Stimulated activated naive B cell treated with anti-CD40 and anti-IgM and Interleukin-4, amounts not matched to agents 10 μg/mL and 1 μg/mL and 100 μg/mL, for 72 hours (primary cell): Measurements from ENCODE around the gene RSPO3.

Source experiments
- ATAC-seq, 2 donors: fragments of 150-1000 bp; cut with Tn5 transposase; replicated peaks; 2 replicates each; pipeline ENCODE4 v1.10.0; 2021; ENCODE audit warnings: moderate library complexity in 1 of 2
- DNase-seq: peaks from one replicate; pipeline ENCODE4 v3.0.0; 2021
- H3K27ac Mint-ChIP-seq: one replicate; pipeline ENCODE4 v1.8.0; 2022; ENCODE audit warnings: mild to moderate bottlenecking, mixed read lengths
- H3K27me3 Mint-ChIP-seq, 2 donors: one replicate each; pipeline ENCODE4 v1.8.0; 2022; ENCODE audit warnings: mixed read lengths in 2 of 2
- H3K36me3 Mint-ChIP-seq, 2 donors: one replicate each; pipeline ENCODE4 v1.8.0; 2022; ENCODE audit warnings: mixed read lengths in 2 of 2, mild to moderate bottlenecking in 1 of 2
- H3K4me1 Mint-ChIP-seq, 2 donors: one replicate each; pipeline ENCODE4 v1.8.0; 2022; ENCODE audit warnings: mixed read lengths in 2 of 2, mild to moderate bottlenecking in 1 of 2
- H3K4me3 Mint-ChIP-seq, 2 donors: one replicate each; pipeline ENCODE4 v1.8.0; 2022; ENCODE audit warnings: mild to moderate bottlenecking in 2 of 2, mixed read lengths in 2 of 2, moderate library complexity in 1 of 2
- H3K9me3 Mint-ChIP-seq, 2 donors: one replicate each; pipeline ENCODE4 v1.8.0; 2022; ENCODE audit warnings: mixed read lengths in 2 of 2, mild to moderate bottlenecking in 1 of 2

RSPO3 gene

DNA sequence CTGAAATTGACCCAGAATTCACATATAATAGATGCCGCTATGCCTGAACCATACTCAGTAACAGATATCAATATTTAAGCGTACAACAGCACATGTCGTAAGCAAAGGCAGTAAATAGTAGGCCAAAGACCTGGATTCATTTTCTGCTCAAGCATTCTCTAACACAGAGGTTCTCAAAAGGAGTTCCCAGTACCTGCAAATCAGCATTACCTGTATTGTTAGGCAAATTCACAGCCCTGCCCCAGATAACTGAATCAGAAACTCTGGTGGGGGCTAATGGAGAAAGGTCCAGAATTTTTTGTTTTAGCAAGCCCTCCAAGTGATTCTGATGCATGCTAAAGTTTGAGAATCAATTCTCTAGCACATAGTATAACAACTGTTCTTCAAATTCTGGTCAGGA is 36.0 kb downstream of the RSPO3 start:
- ATAC-seq (no peak), DNase-seq (no peak)
- no peaks in the 10 kb centered on the region for H3K4me1 Mint-ChIP-seq
- H3K9me3 Mint-ChIP-seq: no peaks in the 10 kb centered on the region
- peaks cover 2 to 8% of the 10 kb centered on the region in 2 donors for H3K27me3 Mint-ChIP-seq
- H3K27ac Mint-ChIP-seq: no peak overlapping the region
- H3K4me3 Mint-ChIP-seq: no peak overlapping the region
- no peaks in the 10 kb centered on the region for H3K36me3 Mint-ChIP-seq

DNA sequence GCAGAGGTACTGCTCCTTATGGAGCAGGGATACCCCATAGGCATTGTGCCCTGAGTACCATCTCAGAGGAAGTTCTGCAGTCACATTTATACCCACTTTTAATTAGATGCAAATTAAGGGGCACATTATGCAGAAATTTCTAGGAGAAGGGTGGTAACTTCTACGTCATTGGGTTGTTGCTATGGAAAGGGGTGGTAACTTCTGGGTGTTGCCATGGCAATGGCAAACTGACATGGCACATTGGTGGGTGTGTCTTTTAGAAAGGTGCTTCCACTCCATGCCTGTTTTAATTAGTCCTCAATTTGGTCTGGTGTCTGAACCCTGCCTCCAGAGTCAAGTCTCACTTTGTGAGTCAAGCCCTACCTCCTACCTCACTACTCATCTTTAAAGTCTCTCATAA is 42.0 kb downstream of the RSPO3 start:
- no peaks in the 10 kb centered on the region for H3K4me1 Mint-ChIP-seq
- H3K4me3 Mint-ChIP-seq: no peak overlapping the region
- H3K9me3 Mint-ChIP-seq: no peaks in the 10 kb centered on the region
- DNase-seq: no peak
- peaks cover 0 to 6% of the 10 kb centered on the region in 2 donors for H3K27me3 Mint-ChIP-seq
- ATAC-seq: no peak
- H3K36me3 Mint-ChIP-seq: no peaks in the 10 kb centered on the region
- no peak overlapping the region for H3K27ac Mint-ChIP-seq

GRCh38 chr6:127162836-127163235 is 44.4 kb downstream of the RSPO3 start:
- no peaks in the 10 kb centered on the region for H3K36me3 Mint-ChIP-seq
- no peak overlapping the region for H3K4me3 Mint-ChIP-seq
- ATAC-seq: no peak
- peaks cover 3 to 6% of the 10 kb centered on the region in 2 donors for H3K27me3 Mint-ChIP-seq
- no peak for DNase-seq
- no peak overlapping the region for H3K27ac Mint-ChIP-seq
- peaks cover 0 to 1% of the 10 kb centered on the region in 2 donors for H3K9me3 Mint-ChIP-seq
- no peaks in the 10 kb centered on the region for H3K4me1 Mint-ChIP-seq

- Mint-ChIP-seq H3K27me3 (peaks cover 5 to 6% of the 10 kb centered on the region in 2 donors), H3K4me1 (no peaks in the 10 kb centered on the region), H3K36me3 (no peaks in the 10 kb centered on the region), H3K27ac (no peak overlapping the region), H3K9me3 (peaks cover 3 to 4% of the 10 kb centered on the region in 2 donors), H3K4me3 (no peak overlapping the region)
- no peak for ATAC-seq
- no peak for DNase-seq
These were observed 45.6 kb downstream of the RSPO3 start for GRCh38 chr6:127164036-127164435.

- H3K36me3 Mint-ChIP-seq: no peaks in the 10 kb centered on the region
- no peak overlapping the region for H3K27ac Mint-ChIP-seq
- H3K27me3 Mint-ChIP-seq: peaks cover 6 to 7% of the 10 kb centered on the region in 2 donors
- DNase-seq (no peak), ATAC-seq (no peak)
- H3K9me3 Mint-ChIP-seq: peaks cover 5 to 6% of the 10 kb centered on the region in 2 donors
- H3K4me1 Mint-ChIP-seq: no peaks in the 10 kb centered on the region
- H3K4me3 Mint-ChIP-seq: no peak overlapping the region
These were observed 46.1 kb downstream of the RSPO3 start for GRCh38 chr6:127164565-127164964.

DNA sequence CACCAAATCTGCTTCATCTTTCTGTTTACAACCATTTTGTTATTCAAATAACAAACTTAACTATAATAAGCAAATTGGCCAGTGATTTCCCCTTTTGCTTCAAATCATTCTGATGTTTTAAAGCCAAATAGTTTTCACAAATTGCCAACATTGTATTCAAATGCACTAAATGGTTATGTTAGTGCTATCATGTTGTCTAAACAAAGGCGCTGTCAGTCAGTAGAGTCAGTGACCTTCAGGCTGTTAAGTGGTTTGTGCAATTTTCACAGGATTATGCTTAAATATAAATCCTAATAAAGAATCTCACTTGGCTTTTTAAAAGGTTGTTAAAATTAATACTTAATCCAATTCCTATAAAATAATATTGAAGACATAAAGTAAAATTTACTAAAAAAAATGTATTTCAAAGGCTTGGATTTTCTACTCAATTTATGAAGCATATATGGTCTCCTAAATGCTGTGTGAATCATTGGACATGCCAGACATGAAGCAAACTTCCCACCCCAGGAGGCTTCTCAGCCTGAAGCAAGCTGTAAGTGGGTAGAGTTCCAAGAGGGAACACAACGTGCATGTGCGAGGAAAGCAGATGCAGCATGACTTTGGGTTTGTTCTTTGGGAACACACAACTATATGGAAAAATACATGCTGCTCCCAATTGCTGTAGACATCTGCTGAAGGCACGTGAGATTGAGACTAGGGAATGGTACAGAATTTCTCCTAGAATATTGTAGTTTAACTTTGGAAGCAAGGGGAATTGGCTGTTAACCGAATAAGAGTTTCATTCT is 54.9 kb downstream of the RSPO3 start:
- no peaks in the 10 kb centered on the region for H3K4me1 Mint-ChIP-seq
- H3K9me3 Mint-ChIP-seq: peaks cover 2 to 6% of the 10 kb centered on the region in 2 donors
- no peak overlapping the region for H3K4me3 Mint-ChIP-seq
- no peak for ATAC-seq
- H3K27me3 Mint-ChIP-seq: peaks cover 5 to 16% of the 10 kb centered on the region in 2 donors
- no peak overlapping the region for H3K27ac Mint-ChIP-seq
- DNase-seq: no peak
- no peaks in the 10 kb centered on the region for H3K36me3 Mint-ChIP-seq

- Mint-ChIP-seq H3K36me3 (no peaks in the 10 kb centered on the region), H3K4me3 (no peak overlapping the region), H3K27me3 (peaks cover 9 to 14% of the 10 kb centered on the region in 2 donors), H3K27ac (no peak overlapping the region), H3K9me3 (no peaks in the 10 kb centered on the region), H3K4me1 (no peaks in the 10 kb centered on the region)
- ATAC-seq: no peak
- no peak for DNase-seq
These were observed 57.7 kb downstream of the RSPO3 start for GRCh38 chr6:127176146-127176545.

GRCh38 chr6:127177030-127177922 is 58.8 kb downstream of the RSPO3 start:
- DNase-seq: no peak
- Mint-ChIP-seq H3K27me3 (peaks cover 9 to 14% of the 10 kb centered on the region in 2 donors), H3K9me3 (peaks cover 0 to 1% of the 10 kb centered on the region in 2 donors), H3K4me1 (no peaks in the 10 kb centered on the region), H3K36me3 (no peaks in the 10 kb centered on the region), H3K4me3 (no peak overlapping the region), H3K27ac (no peak overlapping the region)
- no peak for ATAC-seq

GRCh38 chr6:127177923-127178231 is 59.4 kb downstream of the RSPO3 start:
- ATAC-seq (no peak), DNase-seq (no peak)
- Mint-ChIP-seq H3K4me3 (no peak overlapping the region), H3K36me3 (no peaks in the 10 kb centered on the region), H3K9me3 (peaks cover 0 to 1% of the 10 kb centered on the region in 2 donors), H3K27me3 (peaks cover 11 to 15% of the 10 kb centered on the region in 2 donors), H3K27ac (no peak overlapping the region), H3K4me1 (no peaks in the 10 kb centered on the region)

DNA sequence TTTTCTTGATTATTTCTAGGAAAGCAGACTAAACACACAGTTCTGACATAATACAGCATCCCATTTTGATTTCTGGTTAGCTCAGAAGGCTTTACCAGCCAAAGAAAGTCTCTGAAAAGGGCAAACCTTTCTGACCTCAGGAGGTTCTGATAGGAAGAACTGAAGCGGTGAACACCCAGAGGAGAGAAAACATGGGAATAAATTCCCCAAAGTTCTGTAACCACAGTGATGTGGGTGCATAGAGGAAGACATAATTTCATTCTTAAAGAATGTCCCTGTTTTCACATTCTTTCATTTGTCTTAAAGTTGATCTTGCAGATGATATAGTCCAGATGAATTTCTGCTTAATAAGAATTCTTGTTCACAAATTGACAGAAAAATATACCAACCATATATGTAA is 60.3 kb downstream of the RSPO3 start:
- H3K4me1 Mint-ChIP-seq: no peaks in the 10 kb centered on the region
- DNase-seq (no peak), ATAC-seq (no peak)
- no peaks in the 10 kb centered on the region for H3K36me3 Mint-ChIP-seq
- peaks cover 15 to 20% of the 10 kb centered on the region in 2 donors for H3K27me3 Mint-ChIP-seq
- H3K9me3 Mint-ChIP-seq: peaks cover 0 to 1% of the 10 kb centered on the region in 2 donors
- no peak overlapping the region for H3K27ac Mint-ChIP-seq
- no peak overlapping the region for H3K4me3 Mint-ChIP-seq

- no peak overlapping the region for H3K27ac Mint-ChIP-seq
- no peaks in the 10 kb centered on the region for H3K4me1 Mint-ChIP-seq
- H3K36me3 Mint-ChIP-seq: no peaks in the 10 kb centered on the region
- DNase-seq (no peak), ATAC-seq (no peak)
- peaks cover 0 to 1% of the 10 kb centered on the region in 2 donors for H3K9me3 Mint-ChIP-seq
- H3K27me3 Mint-ChIP-seq: peaks cover 21% of the 10 kb centered on the region in 2 donors
- no peak overlapping the region for H3K4me3 Mint-ChIP-seq
These were observed 62.0 kb downstream of the RSPO3 start for GRCh38 chr6:127180426-127180825.

- no peaks in the 10 kb centered on the region for H3K36me3 Mint-ChIP-seq
- H3K4me1 Mint-ChIP-seq: no peaks in the 10 kb centered on the region
- H3K27ac Mint-ChIP-seq: no peak overlapping the region
- DNase-seq (no peak), ATAC-seq (no peak)
- peaks cover 15 to 23% of the 10 kb centered on the region in 2 donors for H3K27me3 Mint-ChIP-seq
- no peak overlapping the region for H3K4me3 Mint-ChIP-seq
- H3K9me3 Mint-ChIP-seq: peaks cover 0 to 1% of the 10 kb centered on the region in 2 donors
These were observed 64.0 kb downstream of the RSPO3 start for GRCh38 chr6:127182501-127182900.

DNA sequence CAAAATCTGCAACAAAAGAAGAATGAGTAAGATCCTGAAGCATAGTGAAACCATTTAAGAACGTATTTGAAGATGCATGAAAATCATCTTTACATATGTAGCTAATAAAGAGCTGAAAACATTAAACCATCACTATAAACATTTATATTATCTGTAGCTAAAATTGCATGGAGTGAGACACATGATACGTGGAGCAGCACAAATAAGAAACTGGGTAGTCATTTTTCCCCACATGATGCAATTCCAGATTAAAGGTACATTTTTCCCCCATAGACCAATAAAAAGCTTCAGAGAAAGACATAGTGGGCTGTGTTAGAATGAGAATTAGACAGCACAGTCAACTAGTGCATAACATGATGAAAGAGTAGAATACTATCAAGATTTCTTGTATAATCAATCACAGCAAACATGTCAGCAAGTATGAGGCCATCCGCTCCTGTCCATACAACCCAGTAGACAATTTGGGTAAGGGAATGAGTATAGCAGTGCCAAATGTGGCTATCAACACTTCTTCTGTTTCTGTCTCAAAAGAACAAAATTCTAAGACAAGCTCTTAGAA is 67.0 kb downstream of the RSPO3 start:
- H3K9me3 Mint-ChIP-seq: peaks cover 0 to 1% of the 10 kb centered on the region in 2 donors
- H3K4me3 Mint-ChIP-seq: no peak overlapping the region
- H3K36me3 Mint-ChIP-seq: no peaks in the 10 kb centered on the region

DNA sequence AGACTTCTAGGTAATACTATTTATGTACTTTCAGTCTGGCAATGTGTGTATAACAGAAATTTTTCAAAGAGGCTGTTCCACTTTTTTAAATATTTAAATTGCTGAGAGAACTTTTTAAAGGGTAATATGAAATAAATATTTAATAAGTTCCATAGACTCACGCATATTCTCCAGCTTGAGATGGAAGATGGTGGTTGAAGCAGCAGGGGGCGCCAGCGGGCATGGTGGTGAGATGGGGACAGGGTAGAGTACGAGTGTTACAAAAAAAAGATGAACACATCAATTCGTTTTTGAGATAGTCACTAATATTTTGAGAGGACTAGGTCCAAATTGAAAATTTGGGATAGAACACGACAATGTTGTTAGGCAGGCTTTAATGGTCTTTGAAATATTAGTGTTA is 68.4 kb downstream of the RSPO3 start:
- Mint-ChIP-seq H3K27ac (no peak overlapping the region), H3K4me3 (no peak overlapping the region), H3K36me3 (no peaks in the 10 kb centered on the region), H3K4me1 (no peaks in the 10 kb centered on the region), H3K27me3 (peaks cover 7 to 14% of the 10 kb centered on the region in 2 donors), H3K9me3 (no peaks in the 10 kb centered on the region)
- peak; percentile 69 to 70 for ATAC-seq
- DNase-seq: peak; percentile 9

More for the DNA sequence above, 67.0 kb downstream of the RSPO3 start:
- peaks cover 7 to 14% of the 10 kb centered on the region in 2 donors for H3K27me3 Mint-ChIP-seq
- H3K4me1 Mint-ChIP-seq: no peaks in the 10 kb centered on the region
- no peak overlapping the region for H3K27ac Mint-ChIP-seq
- DNase-seq (no peak), ATAC-seq (no peak)
